HUES48 (cell line): ENCODE data around the gene GLI2.

Experiments
- H3K27ac ChIP-seq: one replicate; pipeline ENCODE4 v1.7.0; 2013; ENCODE audit warnings: low read depth, low read length, inconsistent platforms
- H3K27me3 ChIP-seq: 2 replicates; pipeline ENCODE4 v1.6.1; 2013; ENCODE audit warnings: mild to moderate bottlenecking, low read length; ENCODE audit not compliant: control insufficient read depth, insufficient read depth
- H3K36me3 ChIP-seq: 2 replicates; pipeline ENCODE4 v1.6.1; 2013; ENCODE audit warnings: low read length; ENCODE audit not compliant: control insufficient read depth, insufficient read depth
- H3K4me1 ChIP-seq: 2 replicates; pipeline ENCODE4 v1.6.1; 2013; ENCODE audit warnings: mild to moderate bottlenecking, low read length; ENCODE audit not compliant: control insufficient read depth, insufficient read depth
- H3K4me3 ChIP-seq: 2 replicates; pipeline ENCODE4 v1.5.1; 2013; ENCODE audit warnings: mild to moderate bottlenecking, low read depth, low read length
- H3K9ac ChIP-seq: 2 replicates; pipeline ENCODE4 v1.6.1; 2013; ENCODE audit warnings: mild to moderate bottlenecking, low read depth, low read length, moderate library complexity
- H3K9me3 ChIP-seq: 2 replicates; pipeline ENCODE4 v1.6.1; 2013; ENCODE audit warnings: low read length; ENCODE audit not compliant: control insufficient read depth, insufficient read depth

GLI2 gene

DNA sequence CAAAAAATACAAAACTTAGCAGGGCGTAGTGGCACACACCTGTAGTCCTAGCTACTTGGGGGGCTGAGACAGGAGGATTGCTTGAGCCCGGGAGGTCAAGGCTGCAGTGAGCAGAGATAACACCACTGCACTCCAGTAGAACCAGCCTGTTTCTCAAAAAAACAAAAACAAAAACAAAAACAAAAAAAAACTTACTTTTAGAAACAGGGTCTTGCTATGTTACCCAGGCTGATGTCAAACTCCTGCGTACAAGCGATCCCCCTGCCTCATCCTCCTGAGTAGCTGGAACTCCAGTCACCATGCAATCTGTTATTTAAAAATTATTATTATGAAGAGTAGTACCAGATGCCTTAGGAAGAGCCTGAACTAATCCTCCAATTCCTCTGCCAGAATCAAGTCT, 35.0 kb upstream of the GLI2 start:
- Histone ChIP-seq H3K4me1 (peaks cover 38% of the 10 kb centered on the region), H3K4me3 (no peak overlapping the region), H3K27me3 (peaks cover 17% of the 10 kb centered on the region), H3K27ac (no peak overlapping the region), H3K9ac (no peak overlapping the region), H3K9me3 (no peaks in the 10 kb centered on the region), H3K36me3 (no peaks in the 10 kb centered on the region)

DNA sequence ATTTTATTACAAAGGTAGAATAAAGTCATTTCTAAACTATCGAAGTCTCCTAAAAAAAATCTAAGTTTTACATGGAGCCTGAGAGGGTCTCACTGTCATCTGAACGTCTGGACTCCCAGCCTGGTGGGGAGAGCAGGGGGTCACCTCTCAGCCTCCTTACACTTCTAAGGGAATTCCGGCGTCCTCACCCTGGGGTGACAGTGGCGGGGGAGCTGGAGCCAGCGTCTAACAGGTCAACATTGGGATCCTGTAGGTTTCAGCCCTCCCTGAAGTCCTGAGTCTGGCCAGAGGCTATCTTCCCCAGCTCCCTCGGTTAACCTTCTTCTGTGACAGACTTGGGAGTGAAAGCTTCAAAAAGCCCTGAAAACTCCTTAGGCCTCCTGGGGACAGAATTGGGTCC, 34.6 kb upstream of the GLI2 start:
- Histone ChIP-seq H3K9ac (no peak overlapping the region), H3K9me3 (no peaks in the 10 kb centered on the region), H3K27me3 (peaks cover 18% of the 10 kb centered on the region), H3K4me3 (no peak overlapping the region), H3K4me1 (peaks cover 34% of the 10 kb centered on the region), H3K36me3 (no peaks in the 10 kb centered on the region), H3K27ac (peak overlapping the region; percentile 25)

DNA sequence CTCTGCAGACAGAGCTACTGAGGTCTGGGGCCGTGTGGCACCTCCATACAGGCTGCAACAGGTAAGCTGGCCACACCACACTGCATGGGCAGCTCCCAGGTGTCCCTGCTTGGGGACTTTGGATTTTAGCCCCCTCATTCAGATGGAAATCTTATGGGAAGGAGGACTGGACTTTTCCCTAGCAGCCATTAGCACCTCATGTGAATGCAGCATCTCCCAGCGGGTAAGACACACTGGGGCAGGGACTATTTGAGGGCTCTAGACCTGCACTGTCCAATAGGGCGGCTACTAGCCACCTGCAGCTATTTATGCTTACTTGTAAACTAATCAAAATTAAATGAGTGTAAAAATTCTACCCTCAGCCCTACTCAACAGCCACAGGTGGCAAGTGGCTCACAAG, 34.2 kb upstream of the GLI2 start:
- Histone ChIP-seq H3K9me3 (no peaks in the 10 kb centered on the region), H3K27me3 (peaks cover 16% of the 10 kb centered on the region; the same call in 1 of the 2 replicates), H3K4me3 (no peak overlapping the region), H3K36me3 (no peaks in the 10 kb centered on the region), H3K4me1 (peaks cover 32% of the 10 kb centered on the region), H3K27ac (peak overlapping the region; percentile 25), H3K9ac (no peak overlapping the region)

DNA sequence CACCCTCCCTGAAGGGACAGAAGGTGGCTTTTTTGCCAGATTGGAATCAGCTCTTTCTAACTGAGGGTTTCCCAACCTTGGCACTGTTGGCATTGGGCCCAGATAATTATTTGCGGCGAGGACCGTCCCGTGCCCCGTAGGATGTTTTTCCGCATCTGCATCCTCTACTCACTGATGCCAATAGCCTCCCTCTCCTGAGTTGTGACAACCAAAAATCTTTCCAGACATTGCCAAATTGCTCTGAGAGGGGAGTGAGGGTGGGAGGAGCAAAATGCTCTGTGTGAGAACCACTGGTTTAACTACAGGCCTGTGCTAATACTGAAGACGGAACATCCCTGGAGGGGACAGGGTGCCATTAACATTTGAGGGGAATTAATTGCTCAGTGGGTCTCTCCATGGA, 33.6 kb upstream of the GLI2 start:
- H3K9ac ChIP-seq: no peak overlapping the region
- no peaks in the 10 kb centered on the region for H3K9me3 ChIP-seq
- peaks cover 22% of the 10 kb centered on the region for H3K27me3 ChIP-seq
- no peak overlapping the region for H3K4me3 ChIP-seq
- H3K36me3 ChIP-seq: no peaks in the 10 kb centered on the region
- peaks cover 36% of the 10 kb centered on the region for H3K4me1 ChIP-seq
- peak overlapping the region; percentile 17 for H3K27ac ChIP-seq

DNA sequence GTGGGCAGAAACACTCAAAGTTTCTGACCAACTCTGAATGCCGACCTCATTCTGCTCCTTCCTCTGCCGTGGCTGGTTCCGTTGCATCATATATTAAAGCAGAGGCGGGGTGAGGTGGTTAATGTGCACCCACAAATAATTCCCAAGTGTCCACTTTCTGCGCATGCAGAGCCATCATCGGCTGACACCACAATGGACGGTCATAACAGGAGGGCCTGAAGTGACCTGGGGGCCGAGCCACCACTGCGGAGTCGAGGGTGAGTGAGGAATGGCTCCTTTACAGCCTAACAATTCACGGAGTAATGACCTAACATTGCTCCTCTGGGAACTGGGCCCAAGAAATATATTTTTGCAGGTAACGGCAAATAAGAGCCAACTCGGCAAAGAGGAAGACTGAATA, 32.9 kb upstream of the GLI2 start:
- Histone ChIP-seq H3K36me3 (no peaks in the 10 kb centered on the region), H3K27me3 (peaks cover 26% of the 10 kb centered on the region), H3K27ac (no peak overlapping the region), H3K4me1 (peaks cover 40% of the 10 kb centered on the region), H3K4me3 (no peak overlapping the region), H3K9me3 (no peaks in the 10 kb centered on the region), H3K9ac (no peak overlapping the region)

DNA sequence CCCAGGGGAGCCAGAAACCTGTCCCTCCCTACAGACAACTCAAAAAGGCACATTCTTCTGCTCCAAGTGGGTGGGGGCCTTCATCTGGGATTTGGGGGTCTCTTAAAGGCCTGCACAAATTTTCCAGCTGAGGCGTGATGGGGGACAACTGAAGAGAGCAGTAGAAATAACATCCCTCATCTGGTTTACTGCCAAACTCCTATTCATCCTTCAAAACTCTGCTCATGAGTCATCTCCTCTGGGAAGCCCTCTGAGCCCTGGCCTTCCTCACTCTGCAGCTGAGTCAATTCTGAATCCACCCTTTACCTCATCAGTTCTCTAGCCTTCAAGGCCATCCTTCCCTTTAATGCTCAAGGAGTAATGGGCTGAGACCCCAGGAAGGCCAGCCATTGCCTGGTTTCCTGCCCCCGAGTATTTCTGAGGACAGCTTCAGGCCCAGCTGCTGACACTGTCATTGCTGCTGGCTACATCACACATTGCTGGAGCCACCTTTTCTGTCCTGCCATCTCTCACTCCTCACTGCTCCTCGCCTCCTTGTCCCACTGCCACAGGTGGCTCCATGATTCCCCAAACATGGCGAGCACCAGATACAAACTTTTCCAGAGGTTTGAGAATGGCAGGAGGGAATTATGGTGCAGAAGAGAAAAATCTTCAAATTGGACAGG, 32.2 kb upstream of the GLI2 start:
- Histone ChIP-seq H3K27ac (no peak overlapping the region), H3K4me1 (peaks cover 40% of the 10 kb centered on the region), H3K9me3 (no peaks in the 10 kb centered on the region), H3K36me3 (no peaks in the 10 kb centered on the region), H3K27me3 (peaks cover 26% of the 10 kb centered on the region), H3K4me3 (no peak overlapping the region), H3K9ac (no peak overlapping the region)

DNA sequence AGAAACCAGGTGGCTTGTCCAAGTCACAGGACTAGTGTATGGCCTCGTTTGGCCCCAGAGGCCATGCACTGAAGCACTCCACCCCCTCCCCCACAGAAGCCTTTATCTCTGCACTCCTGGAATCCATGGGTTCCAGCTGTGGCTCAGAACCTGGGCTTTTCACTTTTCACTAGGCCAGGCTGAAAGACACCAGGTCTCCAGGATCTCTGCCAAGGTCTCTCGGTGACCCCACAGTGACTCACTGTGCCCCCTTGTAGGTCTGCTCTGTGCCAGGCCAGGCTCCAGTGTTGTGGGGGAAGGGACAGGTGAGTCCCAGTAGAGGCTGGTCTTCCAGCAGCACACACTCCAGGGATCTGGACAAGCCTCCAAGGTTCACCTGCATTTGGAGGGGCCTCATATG, 31.0 kb upstream of the GLI2 start:
- H3K4me1 ChIP-seq: peaks cover 48% of the 10 kb centered on the region
- H3K4me3 ChIP-seq: no peak overlapping the region
- H3K27me3 ChIP-seq: peaks cover 23% of the 10 kb centered on the region

DNA sequence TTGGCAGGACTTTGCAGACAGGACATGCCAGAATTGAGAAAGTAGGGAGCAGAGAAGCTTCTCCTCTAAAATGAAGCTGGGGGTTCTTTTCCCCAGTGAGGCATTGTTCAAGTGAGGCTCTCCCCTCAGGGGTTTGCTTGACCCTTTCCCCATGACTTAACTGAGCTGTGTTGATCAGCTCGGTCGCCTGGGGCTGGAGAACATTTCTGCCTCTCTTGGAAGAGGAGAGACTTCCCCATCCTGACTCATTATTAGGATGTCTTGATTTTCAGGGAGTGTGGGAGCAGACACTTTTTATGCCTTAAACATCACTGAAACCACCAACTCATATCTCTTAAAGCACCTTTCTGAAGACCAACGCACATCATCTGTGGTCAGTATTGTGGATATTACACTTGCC, 27.9 kb upstream of the GLI2 start:
- Histone ChIP-seq H3K36me3 (no peaks in the 10 kb centered on the region), H3K9ac (no peak overlapping the region), H3K27ac (no peak overlapping the region), H3K4me3 (no peak overlapping the region), H3K9me3 (no peaks in the 10 kb centered on the region), H3K27me3 (peaks cover 37% of the 10 kb centered on the region), H3K4me1 (peaks cover 47% of the 10 kb centered on the region)

More for the DNA sequence above, 31.0 kb upstream of the GLI2 start:
- Histone ChIP-seq H3K27ac (no peak overlapping the region), H3K9me3 (no peaks in the 10 kb centered on the region), H3K9ac (no peak overlapping the region), H3K36me3 (no peaks in the 10 kb centered on the region)

DNA sequence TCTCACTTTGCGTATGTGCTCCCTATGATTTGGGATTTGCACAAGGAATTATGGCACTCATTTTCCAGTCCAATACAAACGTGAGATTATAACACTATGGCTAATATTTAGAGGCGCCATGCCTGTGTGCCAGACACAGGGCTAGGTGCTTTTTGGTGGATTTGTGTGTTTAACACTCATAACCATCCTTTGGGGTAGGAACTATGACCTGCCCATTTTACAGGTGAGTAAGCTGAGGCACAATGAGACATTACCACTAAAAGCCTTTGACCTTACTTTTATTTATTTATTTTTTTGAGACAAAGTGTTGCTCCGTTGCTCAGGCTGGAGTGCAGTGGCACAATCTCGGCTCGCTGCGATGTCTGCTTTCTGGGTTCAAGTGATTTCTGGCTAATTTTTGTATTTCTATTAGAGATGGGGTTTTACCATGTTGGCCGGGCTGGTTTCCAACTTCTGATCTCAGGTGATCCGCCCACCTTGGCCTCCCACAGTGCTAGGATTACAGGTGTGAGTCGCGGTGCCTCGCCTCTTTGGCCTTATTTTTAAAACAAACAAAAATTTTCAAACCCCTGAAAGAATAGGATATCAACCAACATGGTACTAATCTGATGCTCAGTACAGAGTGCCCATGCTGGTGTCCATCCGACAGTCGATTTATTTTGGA, 26.6 kb upstream of the GLI2 start:
- H3K27me3 ChIP-seq: peaks cover 44% of the 10 kb centered on the region
- peak overlapping the region; percentile 32; the same call in 1 of the 2 replicates for H3K9ac ChIP-seq
- H3K4me1 ChIP-seq: peaks cover 47% of the 10 kb centered on the region
- H3K9me3 ChIP-seq: no peaks in the 10 kb centered on the region
- peak overlapping the region; percentile 90 for H3K27ac ChIP-seq
- H3K36me3 ChIP-seq: no peaks in the 10 kb centered on the region
- H3K4me3 ChIP-seq: peak overlapping the region; percentile 33; the same call in 1 of the 2 replicates

DNA sequence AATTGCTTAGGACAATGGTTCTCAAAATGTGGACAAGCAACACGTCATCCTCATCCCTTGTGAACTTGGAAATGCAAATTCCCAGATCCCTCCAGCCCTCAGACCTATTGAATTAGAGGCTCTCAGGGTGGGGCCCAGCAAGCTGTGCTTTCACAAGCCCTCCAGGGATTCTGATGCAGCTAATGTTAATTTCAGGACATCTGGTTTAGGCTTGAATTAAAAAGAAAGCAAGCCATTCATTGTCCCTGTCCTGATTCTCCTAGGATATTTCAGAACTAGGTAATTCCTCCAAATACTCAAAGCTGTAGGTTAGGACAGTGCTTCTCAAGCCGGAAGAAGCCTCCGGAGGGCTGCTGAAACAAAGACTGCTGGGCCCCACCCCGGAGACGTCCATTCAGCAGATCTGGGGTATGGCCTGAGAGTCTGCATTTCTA, 26.0 kb upstream of the GLI2 start:
- Histone ChIP-seq H3K4me3 (peak overlapping the region; percentile 33), H3K36me3 (no peaks in the 10 kb centered on the region), H3K9me3 (no peaks in the 10 kb centered on the region), H3K9ac (peak overlapping the region; percentile 32), H3K27me3 (peaks cover 50% of the 10 kb centered on the region), H3K4me1 (peaks cover 42% of the 10 kb centered on the region), H3K27ac (peak overlapping the region; percentile 90)

DNA sequence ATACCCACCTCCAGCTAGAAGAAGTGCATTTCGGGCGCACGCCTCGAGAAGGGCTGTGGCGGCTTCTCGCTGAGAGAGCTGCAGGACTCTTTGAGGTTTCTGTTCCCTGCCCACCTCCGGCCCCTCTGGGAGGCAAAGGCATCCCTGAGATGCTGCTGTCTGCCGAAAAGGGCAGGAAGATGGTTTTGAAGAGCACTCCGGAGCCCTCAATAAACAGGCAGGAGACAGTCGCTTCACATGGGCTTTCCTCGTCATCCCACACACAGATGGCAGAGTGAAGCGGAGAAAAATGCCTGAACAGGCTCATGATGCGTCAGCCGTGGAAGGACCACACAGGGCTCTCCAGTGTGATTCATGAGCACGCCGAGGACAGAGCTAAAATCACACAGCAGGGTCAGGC, 25.4 kb upstream of the GLI2 start:
- Histone ChIP-seq H3K9me3 (no peaks in the 10 kb centered on the region), H3K4me3 (peak overlapping the region; percentile 14), H3K4me1 (peaks cover 37% of the 10 kb centered on the region), H3K27me3 (peaks cover 55% of the 10 kb centered on the region), H3K27ac (peak overlapping the region; percentile 90), H3K36me3 (no peaks in the 10 kb centered on the region), H3K9ac (peak overlapping the region; percentile 28; the same call in 1 of the 2 replicates)
